Measurements from ENCODE around the gene ZNF699. TPM values are rescaled to one million over a fixed set of nuclear protein-coding genes. Genes with fewer than 3 reads are reported as not detected.

The ZNF699 gene
- 8.6 and 19.3 TPM in 2 replicates for total RNA-seq

GRCh38 chr19:9309139-9309973, at the start of gene ZNF699:
Gene ZNF699, minus strand, starts transcription at chr19:9309838. Its CDS starts 4,719 bp downstream, at chr19:9305119.

DNA sequence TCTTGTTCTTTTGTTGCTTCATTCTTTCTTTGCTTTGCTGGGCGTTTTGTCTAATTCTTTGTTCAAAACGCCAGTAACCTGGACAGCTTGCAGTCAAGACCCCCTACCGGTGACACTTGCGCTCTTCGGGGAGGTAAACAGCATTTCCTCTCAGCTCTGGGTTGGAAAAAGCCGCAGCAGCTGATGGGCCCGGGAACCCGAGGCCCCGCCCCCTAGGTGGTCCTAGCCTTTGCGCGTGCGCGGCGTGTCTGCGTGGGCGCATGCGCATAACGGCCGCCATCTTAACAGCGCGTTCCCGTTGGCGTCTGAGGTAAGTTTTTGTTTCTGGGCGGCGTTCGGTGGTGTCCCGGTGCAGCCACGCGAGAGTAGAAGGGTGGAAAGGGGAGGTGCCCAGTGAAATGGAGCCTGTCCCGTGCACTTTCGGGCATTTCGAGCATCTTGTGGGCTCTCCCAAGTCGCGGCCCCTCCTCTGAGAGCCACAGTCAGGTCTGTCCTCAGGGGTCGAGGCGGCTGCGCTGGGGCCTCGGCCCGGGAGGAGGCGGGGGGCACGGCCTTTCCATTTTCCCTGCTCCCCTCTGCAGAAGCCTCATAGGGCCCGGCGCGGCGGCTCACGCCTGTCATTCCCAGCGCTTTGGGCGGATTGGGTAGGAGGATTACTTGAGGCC, 14.4 kb upstream of the ZNF699 start, which contains the start of gene ZNF559:
ZNF559 (plus strand) TSS at position 261 of the 665 bp plus-strand sequence. CDS start 14,371 bp downstream, outside the sequence.

GRCh38 chr19:9250630-9251029, 59.0 kb downstream of the ZNF699 start, which contains the start of gene OR7E24:
Gene OR7E24, plus strand, starts transcription at chr19:9250930. Its CDS starts 114 bp downstream, at chr19:9251044.

Other genes with a start within 250 kb of the ZNF699 start
- gene OR1M1, start 222.8 kb downstream of the ZNF699 start, total RNA-seq: not detected in 2 replicates
- gene OR7G2, start 202.4 kb downstream of the ZNF699 start, total RNA-seq: not detected in 2 replicates
- not detected in 2 replicates for gene OR7G1, start 194.1 kb downstream of the ZNF699 start, total RNA-seq
- not detected in 2 replicates for gene OR7G3, start 182.9 kb downstream of the ZNF699 start, total RNA-seq
- 20.6 and 21.2 TPM in 2 replicates for gene ZNF317, start 169.4 kb downstream of the ZNF699 start, total RNA-seq
- 0.39 TPM in 1 of 2 replicates, not detected in the other for gene OR7D2, start 130.9 kb downstream of the ZNF699 start, total RNA-seq
- gene OR7D4, start 90.2 kb downstream of the ZNF699 start, total RNA-seq: not detected in 2 replicates
- gene OR7E24, start 58.9 kb downstream of the ZNF699 start, total RNA-seq: not detected in 2 replicates
- gene ZNF559, start 14.3 kb upstream of the ZNF699 start, total RNA-seq: 7.5 and 15.3 TPM in 2 replicates
- 0.87 and 1.2 TPM in 2 replicates for gene ZNF177, start 53.2 kb upstream of the ZNF699 start, total RNA-seq
- gene ZNF266, start 125.7 kb upstream of the ZNF699 start, total RNA-seq: 8.4 and 16.1 TPM in 2 replicates
- gene ZNF560, start 188.8 kb upstream of the ZNF699 start, total RNA-seq: 0.33 and 0.39 TPM in 2 replicates
- gene ZNF426, start 228.8 kb upstream of the ZNF699 start, total RNA-seq: 27.5 and 28.0 TPM in 2 replicates

Measured in placental epithelial cell (primary cell).